PC-3 (cell line): ENCODE measurements around the gene POLL. TPM values are rescaled to one million over a fixed set of nuclear protein-coding genes. Genes with fewer than 3 reads are reported as not detected.

Experiments
- ATAC-seq: fragments of 200-7000 bp; cut with Tn5 transposase; 2 replicates; pipeline ENCODE4 v1.9.1; 2020; ENCODE audit warnings: mild to moderate bottlenecking, moderate library complexity
- BruUV-seq: library from RNA; stranded (reverse); fragments of 400-500 nt; replicated peaks from 2 replicates; lab custom pipeline; 2021; lab: Mats Ljungman, UMichigan
- CTCF ChIA-PET: fragments of 300-600 bp; sonication (Branson Sonifier 250); formaldehyde crosslinking; loops from one replicate; lab custom pipeline; 2022; ENCODE audit warnings: antibody characterized with exemption; lab: Charles Lee
- POLR2A ChIA-PET: fragments of 300-600 bp; sonication (Branson Sonifier 250); formaldehyde crosslinking; loops from one replicate; lab custom pipeline; 2022; ENCODE audit warnings: antibody characterized with exemption; ENCODE audit not compliant: unreplicated experiment; lab: Charles Lee
- DNase-seq: peaks from one replicate; pipeline ENCODE4 v3.0.0-alpha.2; 2015
- H2AFZ ChIP-seq: fragments of 300-600 bp; sonication (generic); 2 replicates; pipeline ENCODE4 v1.6.0; 2016; ENCODE audit warnings: antibody characterized with exemption, low read length
- H3F3A ChIP-seq: fragments of 300-600 bp; sonication (generic); one replicate; pipeline ENCODE4 v1.6.0; 2017; ENCODE audit warnings: antibody characterized with exemption, low read length, control low read depth, mild to moderate bottlenecking; ENCODE audit not compliant: unreplicated experiment
- H3K27ac ChIP-seq: fragments of 300-600 bp; sonication (generic); 2 replicates; pipeline ENCODE4 v1.5.1; 2016; ENCODE audit warnings: mild to moderate bottlenecking, low read length
- H3K27me3 ChIP-seq: fragments of 300-600 bp; sonication (generic); 2 replicates; pipeline ENCODE4 v1.6.1; 2016; ENCODE audit warnings: low read length, mixed read lengths
- H3K36me3 ChIP-seq: fragments of 300-600 bp; sonication (generic); 2 replicates; pipeline ENCODE4 v1.6.1; 2016; ENCODE audit warnings: low read depth, mixed run types, low read length, mixed read lengths
- H3K4me1 ChIP-seq: fragments of 300-600 bp; sonication (generic); 2 replicates; pipeline ENCODE4 v1.5.1; 2016; ENCODE audit warnings: low read length; ENCODE audit not compliant: insufficient read depth
- H3K4me2 ChIP-seq: fragments of 300-600 bp; sonication (generic); 2 replicates; pipeline ENCODE4 v1.6.0; 2016; ENCODE audit warnings: low read length
- H3K4me3 ChIP-seq: fragments of 300-600 bp; sonication (generic); 2 replicates; pipeline ENCODE4 v1.5.1; 2016; ENCODE audit warnings: mild to moderate bottlenecking, low read length, mixed read lengths
- H3K79me2 ChIP-seq: fragments of 300-600 bp; sonication (generic); 2 replicates; pipeline ENCODE4 v1.6.1; 2017; ENCODE audit warnings: low read length, mixed read lengths
- H3K9ac ChIP-seq: fragments of 300-600 bp; sonication (generic); 2 replicates; pipeline ENCODE4 v1.6.0; 2016; ENCODE audit warnings: mild to moderate bottlenecking, low read length
- H3K9me2 ChIP-seq: fragments of 300-600 bp; sonication (generic); replicated peaks from 2 replicates; pipeline ENCODE4 v1.6.1; 2016; ENCODE audit warnings: mixed run types, low read length, mixed read lengths
- H3K9me3 ChIP-seq: fragments of 300-600 bp; sonication (generic); 2 replicates; pipeline ENCODE4 v1.6.1; 2016; ENCODE audit warnings: low read length, mixed read lengths
- H4K20me1 ChIP-seq: fragments of 300-600 bp; sonication (generic); 2 replicates; pipeline ENCODE4 v1.6.1; 2016; ENCODE audit warnings: low read length, mixed read lengths
- EZH2 ChIP-seq: fragments of 300-600 bp; sonication (generic); IDR thresholded peaks from one replicate; pipeline ENCODE4 v1.6.1; 2017; ENCODE audit warnings: antibody characterized with exemption, mild to moderate bottlenecking, low read length; ENCODE audit not compliant: unreplicated experiment
- EZH2phosphoT487 ChIP-seq: fragments of 300-600 bp; sonication (generic); IDR thresholded peaks from 2 replicates; pipeline ENCODE4 v1.6.1; 2018; ENCODE audit warnings: mild to moderate bottlenecking, antibody characterized with exemption, low read length, borderline replicate concordance
- intact Hi-C: fragments of 100-400 bp; cut with micrococcal nuclease; formaldehyde crosslinking; loops from 2 replicates; pipeline ENCODE4 v1.9.0; 2023
- total RNA-seq: library from RNA; depleted of rRNA; stranded (reverse); fragments of >200 nt; gene quantifications from 2 replicates; pipeline ENCODE4 v1.2.3, GENCODE V29; 2014
- TF ChIP-seq, protein P1 (sequence below): fragments of 300-600 bp; sonication (generic); conservative IDR thresholded peaks from 2 replicates; pipeline ENCODE4 v1.5.1; 2017; ENCODE audit warnings: antibody characterized with exemption, low read depth, mild to moderate bottlenecking, low read length

The POLL gene
- total RNA-seq, 1 experiment from 2014 or later, result 10.9 TPM

DNA sequence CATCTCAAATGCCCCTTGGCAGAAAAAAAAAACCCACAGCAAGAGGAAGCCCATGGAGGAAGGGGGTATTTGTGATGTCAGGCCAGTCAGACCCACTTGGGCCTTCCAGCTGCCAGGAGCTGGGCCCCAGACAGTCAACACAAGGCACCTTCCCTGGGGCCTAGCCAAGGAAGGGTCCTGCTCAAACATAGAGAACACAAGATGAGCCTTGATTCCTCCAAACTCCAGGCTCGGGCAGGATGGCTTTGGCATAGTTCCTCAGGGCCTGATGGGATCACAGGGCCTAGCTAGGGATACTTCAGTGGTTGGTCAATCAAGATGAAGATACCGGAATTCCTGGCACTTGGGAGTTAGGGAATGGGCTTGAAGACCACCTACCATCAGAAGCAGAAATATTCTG lies 30.8 kb upstream of the POLL start:
- intact Hi-C loops, result no loop called here
- no peak overlapping the region for H3K27ac ChIP-seq
- TF ChIP-seq EZH2, result no peak
- TF ChIP-seq EZH2phosphoT487, result no peak
- TF ChIP-seq, protein P1, sequence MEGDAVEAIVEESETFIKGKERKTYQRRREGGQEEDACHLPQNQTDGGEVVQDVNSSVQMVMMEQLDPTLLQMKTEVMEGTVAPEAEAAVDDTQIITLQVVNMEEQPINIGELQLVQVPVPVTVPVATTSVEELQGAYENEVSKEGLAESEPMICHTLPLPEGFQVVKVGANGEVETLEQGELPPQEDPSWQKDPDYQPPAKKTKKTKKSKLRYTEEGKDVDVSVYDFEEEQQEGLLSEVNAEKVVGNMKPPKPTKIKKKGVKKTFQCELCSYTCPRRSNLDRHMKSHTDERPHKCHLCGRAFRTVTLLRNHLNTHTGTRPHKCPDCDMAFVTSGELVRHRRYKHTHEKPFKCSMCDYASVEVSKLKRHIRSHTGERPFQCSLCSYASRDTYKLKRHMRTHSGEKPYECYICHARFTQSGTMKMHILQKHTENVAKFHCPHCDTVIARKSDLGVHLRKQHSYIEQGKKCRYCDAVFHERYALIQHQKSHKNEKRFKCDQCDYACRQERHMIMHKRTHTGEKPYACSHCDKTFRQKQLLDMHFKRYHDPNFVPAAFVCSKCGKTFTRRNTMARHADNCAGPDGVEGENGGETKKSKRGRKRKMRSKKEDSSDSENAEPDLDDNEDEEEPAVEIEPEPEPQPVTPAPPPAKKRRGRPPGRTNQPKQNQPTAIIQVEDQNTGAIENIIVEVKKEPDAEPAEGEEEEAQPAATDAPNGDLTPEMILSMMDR, result no peak
- CTCF ChIA-PET, result no interaction called here
- H3K9me3 ChIP-seq, result no peaks in the 10 kb centered on the region
- H4K20me1 ChIP-seq, result no peaks in the 10 kb centered on the region
- no peak for ATAC-seq
- no peak overlapping the region for H3K9ac ChIP-seq
- H3F3A ChIP-seq, result no peaks in the 10 kb centered on the region
- H3K36me3 ChIP-seq, result no peaks in the 10 kb centered on the region
- POLR2A ChIA-PET, result no interaction called here
- H3K27me3 ChIP-seq, result no peaks in the 10 kb centered on the region
- no peaks in the 10 kb centered on the region for H3K79me2 ChIP-seq
- no peak overlapping the region for H2AFZ ChIP-seq
- no peak for DNase-seq
- H3K4me1 ChIP-seq, result no peaks in the 10 kb centered on the region
- no peak overlapping the region for H3K4me3 ChIP-seq
- no TSS peak for BruUV-seq
- no peak overlapping the region for H3K4me2 ChIP-seq
- no peaks in the 10 kb centered on the region for H3K9me2 ChIP-seq

DNA sequence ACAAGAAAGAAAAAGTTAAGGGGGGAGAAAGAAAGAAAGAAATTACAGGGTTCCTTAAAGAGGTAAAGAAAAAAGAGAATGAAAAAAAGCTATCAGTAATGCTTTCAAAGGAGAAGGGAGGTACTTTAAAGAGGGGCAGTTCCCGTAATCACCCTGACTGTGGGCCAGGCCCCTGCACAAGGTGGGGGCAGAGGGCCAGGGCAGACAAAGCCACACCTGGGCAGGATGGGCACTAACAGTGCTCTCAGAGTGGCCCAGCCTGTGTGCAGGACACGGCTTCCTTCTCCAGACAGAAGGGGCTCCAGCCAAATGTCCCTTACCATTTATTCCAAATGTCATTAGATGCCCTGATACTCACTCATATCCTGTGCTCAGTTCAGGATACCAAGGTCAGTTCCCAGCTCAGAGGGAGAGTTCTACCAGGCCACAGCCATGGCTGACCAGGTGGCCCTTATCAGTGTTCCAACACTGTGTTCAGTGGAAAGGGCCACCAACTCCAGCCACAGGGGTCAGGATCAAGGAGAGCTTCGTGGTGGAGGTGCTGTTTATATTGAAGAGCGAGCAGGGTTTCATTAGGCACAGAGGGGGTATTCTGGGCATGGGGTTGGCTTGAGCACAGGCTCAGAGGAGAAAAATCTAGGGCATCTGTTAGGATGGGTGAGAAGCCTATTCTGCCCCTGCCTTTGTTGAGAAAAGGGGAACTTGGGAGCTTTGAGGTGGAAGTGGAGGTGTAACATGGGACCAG lies 29.9 kb upstream of the POLL start:
- H3K79me2 ChIP-seq, result no peaks in the 10 kb centered on the region
- no peaks in the 10 kb centered on the region for H3K4me1 ChIP-seq
- no peak overlapping the region for H3K4me3 ChIP-seq
- H3K9me3 ChIP-seq, result no peaks in the 10 kb centered on the region
- DNase-seq, result no peak
- no peak overlapping the region for H3K9ac ChIP-seq
- H4K20me1 ChIP-seq, result no peaks in the 10 kb centered on the region
- H3K27me3 ChIP-seq, result no peaks in the 10 kb centered on the region
- no peaks in the 10 kb centered on the region for H3K9me2 ChIP-seq
- ChIA-PET CTCF (interaction anchor here (0.6 kb wide), 1 partner anchor 15 kb away, joined by 4 read pairs; no protein-coding TSS in a partner anchor), POLR2A (interaction anchor here (0.6 kb wide), 1 partner anchor 76 kb away, joined by 4 read pairs; no protein-coding TSS in a partner anchor)
- intact Hi-C loops, result no loop called here
- no peak overlapping the region for H3K27ac ChIP-seq
- no peak overlapping the region for H3K4me2 ChIP-seq
- TF ChIP-seq, protein P1, result no peak
- no peak for TF ChIP-seq EZH2phosphoT487
- no peak for TF ChIP-seq EZH2
- no peaks in the 10 kb centered on the region for H3F3A ChIP-seq
- no TSS peak for BruUV-seq
- H2AFZ ChIP-seq, result no peak overlapping the region
- H3K36me3 ChIP-seq, result no peaks in the 10 kb centered on the region
- ATAC-seq, result no peak
